HepG2 (cell line): ENCODE data around the gene CFAP221.

Source experiments
- POLR2A ChIP-seq, 2 experiments: IDR thresholded peaks; 2 replicates each; pipeline ENCODE4 v1.6.1; 2011; ENCODE audit warnings: low read depth in 2 of 2, low read length in 2 of 2, mild to moderate bottlenecking in 1 of 2, moderate library complexity in 1 of 2; ENCODE audit not compliant: insufficient read depth in 1 of 2
- RAD21 ChIP-seq: fragments of 450-650 bp; formaldehyde crosslinking; IDR thresholded peaks from 2 replicates; pipeline ENCODE4 v1.5.0; 2020; ENCODE audit warnings: mild to moderate bottlenecking
- RFXAP ChIP-seq: sonication (generic); formaldehyde crosslinking; IDR thresholded peaks from 2 replicates; pipeline ENCODE4 v1.4.0; 2020; ENCODE audit warnings: missing genetic modification reagents, borderline replicate concordance
- TEAD2 ChIP-seq: sonication (generic); formaldehyde crosslinking; IDR thresholded peaks from 2 replicates; pipeline ENCODE4 v1.9.0; 2021; ENCODE audit warnings: missing genetic modification reagents
- ZMYM4 ChIP-seq: sonication (generic); formaldehyde crosslinking; IDR thresholded peaks from 2 replicates; pipeline ENCODE4 v1.8.1; 2023; ENCODE audit warnings: mild to moderate bottlenecking, missing genetic modification reagents
- ZNF296 ChIP-seq: sonication (generic); formaldehyde crosslinking; conservative IDR thresholded peaks from 2 replicates; pipeline ENCODE4 v1.5.0; 2020; ENCODE audit warnings: mild to moderate bottlenecking, missing genetic modification reagents
- ZNF597 ChIP-seq: sonication (generic); formaldehyde crosslinking; IDR thresholded peaks from 2 replicates; pipeline ENCODE4 v1.5.0; 2020; ENCODE audit warnings: missing genetic modification reagents

- TF ChIP-seq RAD21 (CRISPR knock-in tag) (no peak), TEAD2 (CRISPR knock-in tag) (no peak), ZNF296 (CRISPR knock-in tag) (no peak), POLR2A (IDR thresholded peaks at IDR 0.05; ENCODE audit: insufficient read depth in 1 of 2, low read depth in 2 of 2, low read length in 2 of 2) (no peak), ZMYM4 (no peak), ZNF597 (no peak), RFXAP (CRISPR knock-in tag) (no peak)
These were observed 54.5 kb downstream of the CFAP221 start for GRCh38 chr2:119598596-119599263.
